Activated naive CD4-positive, alpha-beta T cell treated with anti-CD3 and anti-CD28 coated beads, Interleukin-2, amount 50 U/mL, for 24 hours (primary cell): Measurements from ENCODE around the gene DAP.
"Not testable (repeated sequence)": the region's sequence is repeated elsewhere in the genome, so short reads cannot be mapped to it uniquely, and the experiment has no call there.

Source experiments
- H3K27ac Mint-ChIP-seq: one replicate; pipeline ENCODE4 v1.8.0; 2021; ENCODE audit warnings: mild to moderate bottlenecking, mixed read lengths
- H3K27me3 Mint-ChIP-seq: one replicate; pipeline ENCODE4 v1.8.0; 2021; ENCODE audit warnings: mixed read lengths
- H3K36me3 Mint-ChIP-seq: one replicate; pipeline ENCODE4 v1.8.0; 2021; ENCODE audit warnings: mixed read lengths
- H3K4me1 Mint-ChIP-seq: one replicate; pipeline ENCODE4 v1.8.0; 2021; ENCODE audit warnings: mixed read lengths
- H3K4me3 Mint-ChIP-seq: one replicate; pipeline ENCODE4 v1.8.0; 2021; ENCODE audit warnings: mild to moderate bottlenecking, mixed read lengths
- H3K9me3 Mint-ChIP-seq: one replicate; pipeline ENCODE4 v1.8.0; 2021; ENCODE audit warnings: mixed read lengths

The DAP gene

DNA sequence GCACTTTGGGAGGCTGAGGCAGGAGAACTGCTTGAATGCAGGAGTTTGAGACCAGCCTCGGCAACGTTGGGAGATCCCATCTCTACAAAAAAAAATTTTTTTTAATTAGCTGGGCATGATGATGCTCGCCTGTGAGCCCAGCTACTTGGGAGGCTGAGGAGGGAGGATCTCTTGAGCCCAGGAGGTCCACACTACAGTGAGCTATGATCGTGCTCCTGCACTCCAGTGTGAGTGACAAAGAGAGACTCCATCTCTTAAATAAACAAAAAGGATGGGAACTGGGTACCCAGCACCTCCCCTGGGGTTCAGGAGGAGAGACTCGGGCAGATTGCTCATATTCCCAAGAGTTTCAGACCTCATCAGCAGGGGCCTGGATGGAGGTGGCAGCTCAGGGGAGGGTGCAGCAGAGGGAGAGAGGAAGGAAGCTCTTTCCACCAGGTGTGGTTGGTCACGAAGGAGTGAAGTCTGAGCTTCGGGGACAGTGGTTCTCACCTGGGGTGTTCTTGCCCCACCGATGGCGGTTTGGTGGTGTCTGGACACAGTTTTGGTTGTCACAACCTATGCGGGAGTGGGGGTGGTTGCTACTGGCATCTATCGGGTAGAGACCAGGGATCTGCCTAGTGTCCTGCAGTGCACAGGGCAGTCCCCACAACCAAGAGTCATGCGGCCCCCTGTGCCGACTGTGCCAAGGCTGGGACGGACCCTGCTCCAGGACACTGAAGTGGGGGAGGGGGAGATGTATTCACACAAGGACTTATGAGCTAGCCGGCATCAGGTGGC, 124.5 kb downstream of the DAP start:
- no peaks in the 10 kb centered on the region for H3K27me3 Mint-ChIP-seq
- H3K36me3 Mint-ChIP-seq: no peaks in the 10 kb centered on the region
- H3K27ac Mint-ChIP-seq: peak overlapping the region; percentile 46
- H3K9me3 Mint-ChIP-seq: no peaks in the 10 kb centered on the region
- peaks cover 40% of the 10 kb centered on the region for H3K4me1 Mint-ChIP-seq
- H3K4me3 Mint-ChIP-seq: no peak overlapping the region

DNA sequence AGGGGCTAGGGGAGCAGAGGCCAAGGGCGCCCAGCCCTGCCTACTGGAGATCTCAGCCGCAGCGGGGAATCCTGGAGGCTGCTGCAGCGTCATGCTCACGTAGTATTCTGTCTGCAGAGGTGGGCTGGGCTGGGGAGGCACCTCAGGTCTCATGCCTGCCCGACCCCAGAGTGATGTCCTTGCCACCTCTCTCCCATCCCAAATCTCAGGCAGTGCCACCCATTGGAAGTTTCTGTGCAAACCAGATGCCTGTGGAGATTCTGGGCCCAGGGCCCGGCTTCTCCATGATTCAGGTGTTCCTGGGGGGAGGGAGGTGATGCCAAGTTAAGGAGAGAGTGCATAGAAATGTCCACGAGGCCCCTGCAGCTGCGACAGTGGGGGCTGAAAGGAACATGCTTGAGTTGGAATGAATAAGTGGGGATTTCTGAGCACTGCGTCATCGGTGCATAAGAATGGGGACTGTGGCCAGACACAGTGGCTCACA, 125.1 kb downstream of the DAP start:
- H3K27ac Mint-ChIP-seq: peak overlapping the region; percentile 41
- H3K4me3 Mint-ChIP-seq: no peak overlapping the region
- H3K4me1 Mint-ChIP-seq: peaks cover 45% of the 10 kb centered on the region
- no peaks in the 10 kb centered on the region for H3K36me3 Mint-ChIP-seq
- H3K9me3 Mint-ChIP-seq: no peaks in the 10 kb centered on the region
- no peaks in the 10 kb centered on the region for H3K27me3 Mint-ChIP-seq

DNA sequence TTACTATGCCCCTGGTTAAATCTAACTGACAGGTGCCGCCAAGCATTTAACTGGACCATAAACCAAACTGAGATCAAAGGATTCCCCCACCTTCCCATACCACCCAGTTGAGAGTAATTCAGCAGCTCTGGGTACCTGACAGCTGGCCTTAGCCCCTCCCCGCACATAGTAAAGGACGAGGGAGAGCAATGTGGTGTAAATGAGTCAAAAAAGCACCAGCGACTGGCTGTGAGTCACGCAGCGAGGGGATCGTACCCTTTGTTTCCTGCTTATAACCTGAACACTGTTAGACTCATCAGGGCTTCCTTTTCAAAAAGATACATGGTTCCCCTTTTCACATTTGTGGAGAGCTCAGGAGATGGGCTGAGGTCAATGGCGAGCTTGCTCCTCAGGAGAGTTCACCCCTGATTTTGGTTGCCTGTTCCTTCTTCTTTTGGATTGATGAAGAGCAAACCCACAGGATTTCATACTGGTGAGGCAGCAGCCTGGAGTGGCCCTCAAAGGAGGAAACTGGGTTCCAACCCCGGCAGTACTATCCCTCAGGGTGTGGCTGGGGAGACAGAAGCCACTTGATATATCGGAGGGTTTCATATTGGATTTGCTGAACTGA, 125.7 kb downstream of the DAP start:
- H3K27ac Mint-ChIP-seq: peak overlapping the region; percentile 56
- H3K4me3 Mint-ChIP-seq: peak overlapping the region; percentile 49
- H3K36me3 Mint-ChIP-seq: no peaks in the 10 kb centered on the region
- peaks cover 46% of the 10 kb centered on the region for H3K4me1 Mint-ChIP-seq
- H3K9me3 Mint-ChIP-seq: no peaks in the 10 kb centered on the region
- no peaks in the 10 kb centered on the region for H3K27me3 Mint-ChIP-seq

DNA sequence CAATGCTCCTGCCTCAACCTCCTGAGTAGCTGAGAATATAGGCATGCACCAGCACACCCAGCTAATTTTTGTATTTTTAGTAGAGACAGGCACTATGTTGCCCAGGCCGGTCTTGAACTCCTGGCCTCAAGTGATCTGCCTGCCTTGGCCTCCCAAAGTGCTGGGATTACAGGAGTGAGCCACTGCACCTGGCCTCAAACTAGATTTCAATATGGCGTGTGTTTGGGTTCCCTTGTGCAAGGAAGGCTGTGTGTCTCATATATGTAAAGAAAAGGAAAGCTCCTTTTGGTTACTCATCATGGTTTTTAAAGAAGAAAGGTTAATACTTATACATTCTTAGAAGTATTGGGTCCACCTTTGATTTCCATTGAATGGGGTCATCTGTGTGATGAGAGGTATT, 126.5 kb downstream of the DAP start:
- Mint-ChIP-seq H3K4me1 (peaks cover 46% of the 10 kb centered on the region), H3K4me3 (no peak overlapping the region), H3K27me3 (no peaks in the 10 kb centered on the region)

DNA sequence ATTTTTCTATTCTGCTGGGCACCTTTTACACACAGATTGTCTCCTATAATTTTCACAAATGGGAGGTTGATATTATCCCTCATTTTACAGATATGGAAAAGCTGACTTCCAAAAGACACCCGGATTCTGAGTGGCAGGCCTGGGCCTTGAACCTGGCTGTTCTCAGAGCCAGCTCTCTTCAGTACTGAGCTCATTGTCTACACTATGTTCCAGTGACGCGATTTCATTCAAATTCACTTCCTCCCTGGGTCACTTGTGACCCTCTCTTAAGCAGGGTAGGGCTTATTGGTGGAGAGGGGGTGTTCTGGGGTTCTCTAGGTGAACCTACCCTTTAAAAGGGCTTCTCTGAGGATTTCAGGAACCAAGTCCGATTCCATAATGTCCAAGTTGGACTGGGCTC, 127.0 kb downstream of the DAP start:
- H3K36me3 Mint-ChIP-seq: no peaks in the 10 kb centered on the region
- no peaks in the 10 kb centered on the region for H3K27me3 Mint-ChIP-seq
- peaks cover 46% of the 10 kb centered on the region for H3K4me1 Mint-ChIP-seq
- H3K9me3 Mint-ChIP-seq: no peaks in the 10 kb centered on the region
- no peak overlapping the region for H3K27ac Mint-ChIP-seq
- peak overlapping the region; percentile 68 for H3K4me3 Mint-ChIP-seq

More for the DNA sequence above, 126.5 kb downstream of the DAP start:
- H3K27ac Mint-ChIP-seq: no peak overlapping the region
- H3K9me3 Mint-ChIP-seq: no peaks in the 10 kb centered on the region
- H3K36me3 Mint-ChIP-seq: no peaks in the 10 kb centered on the region

DNA sequence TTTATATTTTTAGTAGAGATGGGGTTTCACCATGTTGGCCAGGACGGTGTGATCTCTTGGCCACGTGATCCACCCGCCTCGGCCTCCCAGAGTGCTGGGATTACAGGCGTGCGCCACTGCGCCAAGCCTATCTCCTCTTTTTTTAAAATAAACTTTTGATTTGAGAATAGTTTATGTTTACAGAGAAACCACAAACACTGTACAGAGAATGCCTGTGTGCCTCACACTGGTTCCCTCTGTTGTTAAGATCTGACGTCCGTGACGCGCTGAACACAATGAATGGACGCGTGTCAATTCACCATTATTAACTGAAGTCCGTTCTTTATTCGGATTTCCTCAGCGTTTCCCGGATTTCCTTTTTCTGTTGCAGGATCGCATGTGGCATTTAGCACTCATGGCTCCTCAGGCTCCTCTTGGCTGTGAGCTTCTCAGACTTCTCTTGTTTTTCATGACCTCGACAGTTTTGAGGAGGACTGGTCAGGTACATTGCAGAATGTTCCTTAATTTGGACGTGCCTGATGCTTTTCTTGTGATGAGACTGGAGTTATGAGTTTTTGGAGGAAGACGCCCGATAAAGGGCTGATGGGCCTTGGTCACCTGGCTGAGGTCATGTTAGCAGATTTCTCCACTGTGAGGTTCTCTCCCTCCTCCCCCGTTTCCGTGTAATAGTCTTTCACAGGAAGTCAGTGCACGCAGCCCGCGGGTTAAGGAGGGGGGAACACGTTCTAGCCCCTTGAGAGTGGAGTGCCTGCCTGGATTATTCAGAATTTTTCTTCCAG, 127.6 kb downstream of the DAP start:
- Mint-ChIP-seq H3K4me3 (peak overlapping the region; percentile 68), H3K36me3 (no peaks in the 10 kb centered on the region), H3K27me3 (no peaks in the 10 kb centered on the region), H3K9me3 (no peaks in the 10 kb centered on the region), H3K27ac (no peak overlapping the region), H3K4me1 (peaks cover 46% of the 10 kb centered on the region)

DNA sequence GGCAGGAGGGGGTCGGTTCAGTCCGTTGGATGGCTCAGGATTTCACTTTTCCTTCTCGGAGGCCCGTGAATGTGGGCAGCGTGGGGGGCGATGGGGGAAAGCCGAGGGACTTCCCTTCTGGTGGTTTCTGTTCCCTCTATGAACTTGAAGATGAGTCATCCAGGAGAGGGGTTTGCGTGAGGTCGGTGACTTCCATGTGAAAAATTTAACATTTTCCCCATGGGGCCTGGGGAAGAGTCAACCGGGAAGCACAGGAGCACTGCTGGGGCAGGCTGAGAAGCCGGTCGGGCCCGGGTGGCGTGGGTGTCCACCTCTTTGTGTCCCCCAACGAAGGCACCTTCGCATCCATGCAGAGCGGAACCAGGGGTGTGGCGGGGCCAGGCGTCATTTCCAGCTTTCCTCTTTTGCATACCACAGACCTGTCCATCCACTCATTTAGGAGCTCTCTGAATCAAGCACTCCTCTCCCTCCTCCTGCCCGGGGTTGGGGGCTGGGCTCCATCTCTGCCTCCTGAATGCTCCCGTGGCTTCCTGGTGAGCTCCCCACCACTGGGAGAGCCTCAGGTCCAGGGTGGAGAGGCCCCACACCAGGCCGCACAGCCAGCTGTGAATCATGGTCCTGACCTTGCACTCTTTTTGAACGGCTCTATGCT, 128.8 kb downstream of the DAP start:
- Mint-ChIP-seq H3K4me3 (peak overlapping the region; percentile 16), H3K27ac (no peak overlapping the region), H3K4me1 (peaks cover 54% of the 10 kb centered on the region), H3K36me3 (no peaks in the 10 kb centered on the region), H3K27me3 (no peaks in the 10 kb centered on the region), H3K9me3 (no peaks in the 10 kb centered on the region)

DNA sequence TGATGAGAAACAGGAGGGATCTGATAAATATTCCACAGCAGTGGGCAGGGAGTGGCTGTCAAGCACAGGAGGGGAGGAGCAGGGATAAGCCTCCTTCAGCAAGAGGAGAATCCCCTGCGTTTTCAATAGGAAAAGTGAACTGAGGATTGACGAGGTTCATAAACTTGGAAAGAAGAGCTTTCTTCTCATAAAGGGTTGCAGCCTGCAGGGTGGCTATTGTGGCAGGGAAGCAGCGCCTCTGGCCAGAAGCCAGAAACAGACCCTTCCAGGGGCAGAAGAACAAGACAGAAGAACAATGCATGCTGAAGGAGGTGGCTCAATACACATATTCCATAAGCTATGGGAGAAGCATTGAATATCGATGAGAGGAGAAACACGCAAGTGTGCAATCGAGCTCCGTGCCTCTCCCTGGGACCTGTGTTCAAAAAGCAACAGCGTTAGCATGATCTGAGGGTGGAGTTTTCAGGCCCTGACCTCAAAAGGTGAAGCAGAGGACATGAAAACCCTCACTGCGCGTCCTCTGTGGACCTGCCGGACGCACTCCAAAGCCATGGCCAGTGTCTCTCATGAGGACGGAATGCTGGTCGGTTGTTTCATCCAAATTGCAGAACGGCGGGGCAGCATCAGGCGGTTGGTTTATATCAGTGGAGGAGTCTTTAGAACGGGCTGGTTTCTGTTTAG, 129.6 kb downstream of the DAP start:
- Mint-ChIP-seq H3K4me3 (peak overlapping the region; percentile 16), H3K36me3 (no peaks in the 10 kb centered on the region), H3K9me3 (no peaks in the 10 kb centered on the region), H3K4me1 (peaks cover 57% of the 10 kb centered on the region), H3K27ac (no peak overlapping the region), H3K27me3 (no peaks in the 10 kb centered on the region)

DNA sequence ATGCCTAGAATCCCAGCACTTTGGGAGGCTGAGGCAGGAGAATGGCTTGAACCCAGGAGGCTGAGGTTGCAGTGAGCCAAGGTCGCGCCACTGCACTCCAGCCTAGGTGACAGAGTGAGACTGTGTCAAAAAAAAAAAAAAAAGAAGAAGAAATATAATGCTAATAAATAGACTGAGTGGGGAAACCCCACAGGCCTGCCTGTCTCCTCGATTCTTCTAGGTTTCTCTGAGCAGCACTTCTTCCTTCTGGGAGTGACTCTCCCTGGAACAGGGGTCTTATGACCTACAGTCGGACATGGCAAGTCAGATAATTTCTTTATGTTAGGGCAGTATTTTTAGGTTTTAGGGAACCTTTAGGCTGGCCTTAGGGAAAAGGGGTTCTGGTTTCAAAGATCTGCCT, 130.3 kb downstream of the DAP start:
- not testable (repeated sequence) for H3K27ac Mint-ChIP-seq, H3K4me3 Mint-ChIP-seq
- H3K4me1 Mint-ChIP-seq: peaks cover 50% of the 10 kb centered on the region

DNA sequence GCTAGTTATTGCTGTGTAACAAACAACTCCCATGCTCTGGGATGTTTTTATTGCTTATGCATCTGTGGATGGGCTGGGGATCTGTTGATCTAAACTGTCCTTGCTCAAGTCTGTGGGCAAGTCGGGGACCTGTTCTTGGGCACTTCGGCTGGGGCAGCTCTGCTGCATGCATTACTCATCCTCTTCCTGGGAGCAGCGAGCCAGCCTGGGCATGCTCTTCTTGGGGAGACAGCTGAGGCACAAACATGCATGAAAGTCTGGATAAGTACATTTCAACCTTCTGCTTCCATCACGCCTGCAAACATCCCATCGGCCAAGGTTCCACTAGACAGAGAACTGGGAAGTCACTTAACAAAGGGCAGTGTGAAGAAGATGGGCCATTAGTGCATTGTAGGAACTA, 130.9 kb downstream of the DAP start:
- Mint-ChIP-seq H3K4me1 (peaks cover 43% of the 10 kb centered on the region), H3K27ac (no peak overlapping the region), H3K4me3 (no peak overlapping the region), H3K9me3 (no peaks in the 10 kb centered on the region), H3K27me3 (no peaks in the 10 kb centered on the region), H3K36me3 (no peaks in the 10 kb centered on the region)

More for the DNA sequence above, 130.3 kb downstream of the DAP start:
- not testable (repeated sequence) for H3K27me3 Mint-ChIP-seq, H3K9me3 Mint-ChIP-seq, H3K36me3 Mint-ChIP-seq

DNA sequence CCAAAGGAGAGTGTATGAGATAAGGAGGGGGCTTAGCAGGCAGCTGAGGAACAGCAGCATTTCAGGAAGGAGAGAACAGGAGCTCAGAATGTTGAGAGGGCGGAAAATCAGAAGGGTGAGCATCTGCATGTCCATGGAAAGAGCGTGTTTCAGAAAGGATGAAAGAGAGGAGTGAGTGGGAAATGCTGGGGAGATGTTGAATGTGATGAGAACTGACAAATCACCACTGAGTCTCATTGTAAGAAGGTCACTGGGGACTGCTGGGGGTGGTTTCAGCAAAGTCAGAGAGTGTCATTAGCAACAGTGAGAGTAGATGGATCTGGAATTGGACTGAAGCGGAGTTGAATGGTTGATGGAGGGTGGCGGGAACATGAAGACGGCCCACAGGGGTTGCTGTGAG, 131.4 kb downstream of the DAP start:
- Mint-ChIP-seq H3K4me1 (peaks cover 39% of the 10 kb centered on the region), H3K27me3 (no peaks in the 10 kb centered on the region), H3K36me3 (no peaks in the 10 kb centered on the region), H3K9me3 (no peaks in the 10 kb centered on the region), H3K4me3 (no peak overlapping the region), H3K27ac (peak overlapping the region; percentile 44)
